Endothelial cell of umbilical vein (primary cell): ENCODE results near the gene CLASP2. TPM values are rescaled to one million over a fixed set of nuclear protein-coding genes. Genes with fewer than 3 reads are reported as not detected.

ENCODE experiments used
- BruUV-seq: library from RNA; stranded (reverse); fragments of 400-500 nt; replicated peaks from 2 replicates; lab custom pipeline; 2021; lab: Mats Ljungman, UMichigan
- CTCF ChIA-PET: fragments of 300-600, 350-600 bp; sonication (Branson Sonifier 250); formaldehyde crosslinking; loops from one replicate; lab custom pipeline; 2021; ENCODE audit warnings: antibody characterized with exemption, inconsistent platforms; lab: Charles Lee
- POLR2A ChIA-PET: fragments of 300-600, 350-600 bp; sonication (Branson Sonifier 250); formaldehyde crosslinking; loops from one replicate; lab custom pipeline; 2021; ENCODE audit warnings: antibody characterized with exemption, inconsistent platforms; lab: Charles Lee
- DNase-seq: peaks from one replicate; pipeline ENCODE4 v3.0.0-alpha.2; 2011; ENCODE audit warnings: low read depth, low spot score
- FAIRE-seq: peaks from 2 replicates; lab custom pipeline; 2011; peaks lifted over from hg19 to GRCh38; lab: Jason Lieb, UNC
- H2AFZ ChIP-seq: 2 replicates; pipeline ENCODE4 v1.6.0; 2012; ENCODE audit warnings: low read depth, low read length, control low read depth, inconsistent platforms
- H3K27ac ChIP-seq: 2 replicates; pipeline ENCODE4 v1.5.1; 2011; ENCODE audit warnings: low read depth, mild to moderate bottlenecking, control low read depth, low read length, moderate library complexity; ENCODE audit not compliant: insufficient read depth
- H3K27me3 ChIP-seq, 2 experiments: 2 replicates each; pipeline versions ENCODE4 v1.6.0 to v1.6.1; 2011; ENCODE audit warnings: low read length in 2 of 2, mixed read lengths in 1 of 2; ENCODE audit not compliant: control insufficient read depth in 2 of 2, insufficient read depth in 2 of 2
- H3K36me3 ChIP-seq, 2 experiments: 2 replicates in 1 of 2; 3 replicates in 1 of 2; pipeline ENCODE4 v1.5.1; 2011; ENCODE audit warnings: low read length in 2 of 2, mild to moderate bottlenecking in 1 of 2, moderate library complexity in 1 of 2; ENCODE audit not compliant: control insufficient read depth in 2 of 2, insufficient read depth in 2 of 2; ENCODE audit errors: extremely low read depth in 1 of 2
- H3K4me1 ChIP-seq: 3 replicates; pipeline ENCODE4 v1.5.1; 2011; ENCODE audit warnings: mild to moderate bottlenecking, low read length; ENCODE audit not compliant: control insufficient read depth, insufficient read depth; ENCODE audit errors: extremely low read depth
- H3K4me2 ChIP-seq: 2 replicates; pipeline ENCODE4 v1.6.1; 2011; ENCODE audit warnings: low read length, control low read depth, mixed read lengths; ENCODE audit not compliant: insufficient read depth
- H3K4me3 ChIP-seq, 3 experiments: fragments of 200-600 bp in 1 of 3; sonication (generic), shearing (Covaris generic) in 1 of 3; replicated peaks in 1 of 3; 2 replicates each; pipeline ENCODE4 v1.5.1; 2011 to 2016; ENCODE audit warnings: control low read depth in 3 of 3, low read length in 3 of 3, mild to moderate bottlenecking in 2 of 3, inconsistent platforms in 1 of 3, low read depth in 1 of 3, moderate library complexity in 1 of 3; ENCODE audit not compliant: insufficient read depth in 1 of 3
- H3K79me2 ChIP-seq: 2 replicates; pipeline ENCODE4 v1.6.0; 2012; ENCODE audit warnings: low read length, inconsistent platforms; ENCODE audit not compliant: control insufficient read depth, insufficient read depth
- H3K9ac ChIP-seq: replicated peaks from 2 replicates; pipeline ENCODE3; 2011; ENCODE audit warnings: low read length, control low read depth; ENCODE audit not compliant: insufficient read depth; ENCODE audit errors: extremely low read depth
- H3K9me1 ChIP-seq: replicated peaks from 3 replicates; pipeline ENCODE4 v1.6.0; 2011; ENCODE audit warnings: mild to moderate bottlenecking, low read length; ENCODE audit not compliant: control insufficient read depth, insufficient read depth; ENCODE audit errors: extremely low read depth
- H3K9me3 ChIP-seq: replicated peaks from 2 replicates; pipeline ENCODE4 v1.5.1; 2012; ENCODE audit warnings: low read length, inconsistent platforms; ENCODE audit not compliant: control insufficient read depth, insufficient read depth
- H4K20me1 ChIP-seq: replicated peaks from 2 replicates; pipeline ENCODE3; 2011; ENCODE audit warnings: mild to moderate bottlenecking, low read length; ENCODE audit not compliant: control insufficient read depth, insufficient read depth; ENCODE audit errors: extremely low read depth
- CTCF ChIP-seq, 2 donors: IDR thresholded peaks; 1 replicate in 1 of 2; 2 replicates in 1 of 2; pipeline ENCODE4 v1.5.1; 2011; ENCODE audit warnings: low read length in 2 of 2, mild to moderate bottlenecking in 2 of 2, moderate library complexity in 2 of 2, control low read depth in 1 of 2, inconsistent platforms in 1 of 2, low read depth in 1 of 2; ENCODE audit not compliant: insufficient read depth in 1 of 2; ENCODE audit errors: extremely low read depth in 1 of 2
- EZH2 ChIP-seq: IDR thresholded peaks from 2 replicates; pipeline ENCODE4 v1.6.1; 2012; ENCODE audit warnings: borderline replicate concordance, low read depth, mild to moderate bottlenecking, moderate library complexity, low read length, inconsistent platforms; ENCODE audit not compliant: severe bottlenecking
- FOS ChIP-seq: IDR thresholded peaks from 2 replicates; pipeline ENCODE4 v1.6.1; 2011; ENCODE audit warnings: mild to moderate bottlenecking, low read length, moderate library complexity, borderline replicate concordance; ENCODE audit not compliant: insufficient read depth
- GATA2 ChIP-seq: IDR thresholded peaks from 2 replicates; pipeline ENCODE4 v1.7.0; 2011; ENCODE audit warnings: low read depth, mild to moderate bottlenecking, moderate library complexity, mixed read lengths, low read length; ENCODE audit not compliant: insufficient read length, insufficient read depth
- JUN ChIP-seq: IDR thresholded peaks from 2 replicates; pipeline ENCODE4 v1.6.1; 2011; ENCODE audit warnings: borderline replicate concordance, low read depth; ENCODE audit not compliant: insufficient read length, insufficient read depth
- MYC ChIP-seq: IDR thresholded peaks from one replicate; pipeline ENCODE4 v1.6.1; 2011; ENCODE audit warnings: mild to moderate bottlenecking, low read depth, low read length
- POLR2A ChIP-seq: IDR thresholded peaks from 2 replicates; pipeline ENCODE4 v1.6.1; 2012; ENCODE audit warnings: low read depth, mild to moderate bottlenecking, control low read depth, low read length
- POLR2AphosphoS5 ChIP-seq: IDR thresholded peaks from 2 replicates; pipeline ENCODE4 v1.6.1; 2012; ENCODE audit warnings: low read depth, mild to moderate bottlenecking, control low read depth, low read length, moderate library complexity; ENCODE audit not compliant: insufficient read depth
- dilution Hi-C: fragments of 300-500 bp; cut with MboI; formaldehyde crosslinking; loops from one replicate; pipeline ENCODE4 v1.15.0; 2019; ENCODE audit warnings: low sequenced_read_pairs; ENCODE audit not compliant: extremely low pct_ligation_motif_present
- intact Hi-C: fragments of 100-400 bp; cut with micrococcal nuclease; formaldehyde crosslinking; loops from one replicate; pipeline ENCODE4 v1.10.0; 2022
- polyA plus RNA-seq, 4 experiments: library from polyadenylated mRNA; depleted of rRNA in 3 of 4; stranded (reverse) in 3 of 4; unstranded in 1 of 4; fragments of >200 nt; gene quantifications; 2 replicates each; pipeline versions ENCODE4 v1.2.1 to v1.2.3, GENCODE V29; 2011 to 2012; ENCODE audit warnings: missing spikeins in 1 of 4
- total RNA-seq: library from RNA; stranded (reverse); gene quantifications from 2 replicates; pipeline ENCODE4 v1.2.3, GENCODE V29; 2021
- TF ChIP-seq, protein P1 (sequence below): IDR thresholded peaks from 2 replicates; pipeline ENCODE4 v1.6.1; 2011; ENCODE audit not compliant: insufficient read depth, insufficient read length

The CLASP2 gene
- total and polyA plus RNA-seq, 2 donors (not counting 3 experiments of a cell fraction or from before 2014, with no cell fraction given), result 15.0 to 55.0 TPM

- no peak for FAIRE-seq
- no peak for DNase-seq
- H3K4me2 ChIP-seq, result no peak overlapping the region
Observed at GRCh38 chr3:33458446-33458845, 259.6 kb downstream of the CLASP2 start.

More at GRCh38 chr3:33458446-33458845, 259.6 kb downstream of the CLASP2 start:
- Histone ChIP-seq H3K79me2 (no peaks in the 10 kb centered on the region), H3K27ac (no peak overlapping the region), H3K36me3 (no peaks in the 10 kb centered on the region), H3K9me1 (no peaks in the 10 kb centered on the region), H3K4me1 (no peaks in the 10 kb centered on the region), H3K27me3 (no peaks in the 10 kb centered on the region), H3K9me3 (no peaks in the 10 kb centered on the region), H3K4me3 (no peak overlapping the region), H3K9ac (no peak overlapping the region), H4K20me1 (no peaks in the 10 kb centered on the region), H2AFZ (no peak overlapping the region)
- intact Hi-C loops, result no loop called here
- CTCF ChIA-PET, result no interaction called here
- TF ChIP-seq JUN, result no peak
- TF ChIP-seq CTCF (IDR thresholded peaks at IDR 0.05; ENCODE audit: extremely low read depth in 1 of 2, insufficient read depth in 1 of 2, low read depth in 1 of 2, low read length in 2 of 2), result no peak
- no peak for TF ChIP-seq POLR2A
- TF ChIP-seq FOS, result no peak
- no peak for TF ChIP-seq GATA2
- TF ChIP-seq, protein P1, sequence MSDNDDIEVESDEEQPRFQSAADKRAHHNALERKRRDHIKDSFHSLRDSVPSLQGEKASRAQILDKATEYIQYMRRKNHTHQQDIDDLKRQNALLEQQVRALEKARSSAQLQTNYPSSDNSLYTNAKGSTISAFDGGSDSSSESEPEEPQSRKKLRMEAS, result no peak
- no peak for TF ChIP-seq MYC
- no peak for TF ChIP-seq EZH2
- TF ChIP-seq POLR2AphosphoS5, result no peak
- POLR2A ChIA-PET, result no interaction called here
- no TSS peak for BruUV-seq
- dilution Hi-C loops, result no loop called here
